DOHH2 (cell line): ENCODE data around the gene SYCN.

Experiments
- H3F3A ChIP-seq: fragments of 200-600 bp; sonication (generic), shearing (Covaris generic); 2 replicates; pipeline ENCODE4 v1.6.0; 2016; ENCODE audit warnings: antibody characterized with exemption, mild to moderate bottlenecking; ENCODE audit not compliant: control insufficient read depth, insufficient read depth
- H3K27ac ChIP-seq: fragments of 200-600 bp; sonication (generic); 2 replicates; pipeline ENCODE4 v1.5.1; 2014; ENCODE audit warnings: low read depth, mild to moderate bottlenecking, low read length, moderate library complexity
- H3K27me3 ChIP-seq: fragments of 200-600 bp; sonication (generic); 2 replicates; pipeline ENCODE4 v1.6.1; 2014; ENCODE audit warnings: mild to moderate bottlenecking, low read length, mixed read lengths; ENCODE audit not compliant: control insufficient read depth
- H3K36me3 ChIP-seq: fragments of 200-600 bp; sonication (generic); 2 replicates; pipeline ENCODE4 v1.6.1; 2014; ENCODE audit warnings: mild to moderate bottlenecking, low read length, moderate library complexity, mixed read lengths; ENCODE audit not compliant: control insufficient read depth
- H3K4me1 ChIP-seq: fragments of 200-600 bp; sonication (generic); 2 replicates; pipeline ENCODE4 v1.6.1; 2014; ENCODE audit warnings: mild to moderate bottlenecking, low read length, mixed read lengths; ENCODE audit not compliant: control insufficient read depth
- H3K4me2 ChIP-seq: fragments of 200-600 bp; sonication (generic); 2 replicates; pipeline ENCODE4 v1.6.0; 2014; ENCODE audit warnings: mild to moderate bottlenecking, low read length, moderate library complexity
- H3K4me3 ChIP-seq: fragments of 200-600 bp; sonication (generic); 2 replicates; pipeline ENCODE4 v1.5.1; 2014; ENCODE audit warnings: mild to moderate bottlenecking, low read length, mixed read lengths
- H3K79me2 ChIP-seq: fragments of 200-600 bp; sonication (generic); 2 replicates; pipeline ENCODE4 v1.6.1; 2014; ENCODE audit warnings: mild to moderate bottlenecking, low read length, mixed read lengths; ENCODE audit not compliant: control insufficient read depth
- H3K9me2 ChIP-seq: fragments of 200-600 bp; sonication (generic); replicated peaks from 2 replicates; pipeline ENCODE4 v1.6.1; 2014; ENCODE audit warnings: mild to moderate bottlenecking, low read length, mixed read lengths; ENCODE audit not compliant: control insufficient read depth
- H3K9me3 ChIP-seq: fragments of 200-600 bp; sonication (generic); 2 replicates; pipeline ENCODE4 v1.6.1; 2014; ENCODE audit warnings: antibody characterized with exemption, low read length, mixed read lengths; ENCODE audit not compliant: control insufficient read depth, insufficient read depth
- H4K20me1 ChIP-seq: fragments of 200-600 bp; sonication (generic); 2 replicates; pipeline ENCODE4 v1.6.0; 2014; ENCODE audit warnings: low read depth, mild to moderate bottlenecking, antibody characterized with exemption, low read length, moderate library complexity; ENCODE audit not compliant: control insufficient read depth, insufficient read depth
- EZH2phosphoT487 ChIP-seq: fragments of 200-600 bp; sonication (generic); IDR thresholded peaks from 2 replicates; pipeline ENCODE4 v1.6.1; 2017; ENCODE audit warnings: borderline replicate concordance, mild to moderate bottlenecking, antibody characterized with exemption, low read length, moderate library complexity, mixed read lengths
- TF ChIP-seq, protein P1 (sequence below): fragments of 200-600 bp; sonication (generic); IDR thresholded peaks from one replicate; pipeline ENCODE4 v1.5.1; 2014; ENCODE audit warnings: antibody characterized with exemption, mild to moderate bottlenecking, low read depth, low read length; ENCODE audit not compliant: poor library complexity, severe bottlenecking

SYCN gene

DNA sequence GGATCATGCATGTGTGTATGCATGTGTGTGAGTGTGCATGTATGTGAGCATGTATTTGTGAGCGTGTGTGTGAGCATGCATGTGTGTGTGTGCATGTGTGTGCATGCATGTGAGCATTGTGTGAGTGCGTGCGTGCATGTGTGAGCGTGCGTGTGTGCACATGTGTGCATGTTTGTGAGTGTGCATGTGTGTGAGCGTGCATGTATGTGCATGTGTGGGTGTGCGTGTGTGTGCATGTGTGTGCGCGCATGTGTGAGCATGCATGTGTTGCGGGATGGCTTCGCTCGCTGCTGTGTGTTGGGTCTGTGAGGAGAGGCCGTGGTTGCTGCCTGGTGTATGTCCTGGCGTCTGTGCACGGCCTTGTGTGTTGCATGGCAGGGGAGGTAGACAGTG is 46.1 kb downstream of the SYCN start:
- Histone ChIP-seq H3K27ac (no peak overlapping the region), H3K4me1 (no peaks in the 10 kb centered on the region), H3K4me3 (no peak overlapping the region), H4K20me1 (no peaks in the 10 kb centered on the region), H3K4me2 (no peak overlapping the region), H3K36me3 (no peaks in the 10 kb centered on the region), H3K79me2 (0 out of 2 replicates have a peak, but pooled peaks cover 5% of the 10 kb centered on the region), H3F3A (no peaks in the 10 kb centered on the region), H3K27me3 (no peaks in the 10 kb centered on the region), H3K9me2 (no peaks in the 10 kb centered on the region), H3K9me3 (no peaks in the 10 kb centered on the region)
- no peak for TF ChIP-seq EZH2phosphoT487
- TF ChIP-seq, protein P1, sequence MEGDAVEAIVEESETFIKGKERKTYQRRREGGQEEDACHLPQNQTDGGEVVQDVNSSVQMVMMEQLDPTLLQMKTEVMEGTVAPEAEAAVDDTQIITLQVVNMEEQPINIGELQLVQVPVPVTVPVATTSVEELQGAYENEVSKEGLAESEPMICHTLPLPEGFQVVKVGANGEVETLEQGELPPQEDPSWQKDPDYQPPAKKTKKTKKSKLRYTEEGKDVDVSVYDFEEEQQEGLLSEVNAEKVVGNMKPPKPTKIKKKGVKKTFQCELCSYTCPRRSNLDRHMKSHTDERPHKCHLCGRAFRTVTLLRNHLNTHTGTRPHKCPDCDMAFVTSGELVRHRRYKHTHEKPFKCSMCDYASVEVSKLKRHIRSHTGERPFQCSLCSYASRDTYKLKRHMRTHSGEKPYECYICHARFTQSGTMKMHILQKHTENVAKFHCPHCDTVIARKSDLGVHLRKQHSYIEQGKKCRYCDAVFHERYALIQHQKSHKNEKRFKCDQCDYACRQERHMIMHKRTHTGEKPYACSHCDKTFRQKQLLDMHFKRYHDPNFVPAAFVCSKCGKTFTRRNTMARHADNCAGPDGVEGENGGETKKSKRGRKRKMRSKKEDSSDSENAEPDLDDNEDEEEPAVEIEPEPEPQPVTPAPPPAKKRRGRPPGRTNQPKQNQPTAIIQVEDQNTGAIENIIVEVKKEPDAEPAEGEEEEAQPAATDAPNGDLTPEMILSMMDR, result no peak

DNA sequence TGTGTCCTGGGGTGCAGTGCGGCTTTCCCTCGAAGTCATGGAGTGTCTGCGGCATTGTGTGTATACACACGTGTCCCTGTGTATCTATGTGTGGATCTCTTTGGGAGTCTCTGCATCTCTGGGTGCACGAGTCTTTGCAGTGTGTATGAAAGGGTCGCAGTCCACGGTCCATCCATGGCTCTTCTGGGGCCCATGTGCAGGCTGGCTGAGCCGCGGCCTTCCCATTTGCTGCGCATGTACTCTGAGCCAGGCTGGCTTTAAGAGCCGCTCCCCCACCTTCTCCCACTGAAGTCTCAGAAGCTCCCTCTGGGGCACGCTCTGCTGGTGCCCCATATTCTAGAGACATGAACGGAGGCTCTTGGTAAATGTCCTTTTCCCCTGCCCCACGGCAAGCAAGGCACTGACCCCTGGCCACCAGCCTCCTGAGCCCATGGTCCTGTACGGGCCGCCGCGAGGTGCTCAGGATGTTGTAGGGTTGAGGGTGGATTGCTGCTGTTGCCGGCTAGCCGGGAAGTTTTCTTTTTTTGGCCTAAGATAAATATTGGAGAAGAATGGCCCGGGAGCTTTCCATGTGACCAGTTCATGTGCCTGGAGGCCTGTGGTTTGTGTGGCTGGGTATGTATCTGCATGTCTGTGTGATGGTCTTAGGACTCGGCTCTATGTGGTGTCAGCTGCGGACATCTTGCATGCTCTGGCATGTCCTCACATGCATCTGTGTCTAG is 46.6 kb downstream of the SYCN start:
- Histone ChIP-seq H3K27ac (no peak overlapping the region), H3K4me2 (no peak overlapping the region), H3K9me3 (no peaks in the 10 kb centered on the region), H3K9me2 (no peaks in the 10 kb centered on the region), H3K36me3 (no peaks in the 10 kb centered on the region), H3K4me1 (no peaks in the 10 kb centered on the region), H4K20me1 (no peaks in the 10 kb centered on the region), H3F3A (no peaks in the 10 kb centered on the region), H3K27me3 (no peaks in the 10 kb centered on the region), H3K4me3 (no peak overlapping the region), H3K79me2 (0 out of 2 replicates have a peak, but pooled peaks cover 5% of the 10 kb centered on the region)
- no peak for TF ChIP-seq EZH2phosphoT487
- TF ChIP-seq, protein P1, result no peak

DNA sequence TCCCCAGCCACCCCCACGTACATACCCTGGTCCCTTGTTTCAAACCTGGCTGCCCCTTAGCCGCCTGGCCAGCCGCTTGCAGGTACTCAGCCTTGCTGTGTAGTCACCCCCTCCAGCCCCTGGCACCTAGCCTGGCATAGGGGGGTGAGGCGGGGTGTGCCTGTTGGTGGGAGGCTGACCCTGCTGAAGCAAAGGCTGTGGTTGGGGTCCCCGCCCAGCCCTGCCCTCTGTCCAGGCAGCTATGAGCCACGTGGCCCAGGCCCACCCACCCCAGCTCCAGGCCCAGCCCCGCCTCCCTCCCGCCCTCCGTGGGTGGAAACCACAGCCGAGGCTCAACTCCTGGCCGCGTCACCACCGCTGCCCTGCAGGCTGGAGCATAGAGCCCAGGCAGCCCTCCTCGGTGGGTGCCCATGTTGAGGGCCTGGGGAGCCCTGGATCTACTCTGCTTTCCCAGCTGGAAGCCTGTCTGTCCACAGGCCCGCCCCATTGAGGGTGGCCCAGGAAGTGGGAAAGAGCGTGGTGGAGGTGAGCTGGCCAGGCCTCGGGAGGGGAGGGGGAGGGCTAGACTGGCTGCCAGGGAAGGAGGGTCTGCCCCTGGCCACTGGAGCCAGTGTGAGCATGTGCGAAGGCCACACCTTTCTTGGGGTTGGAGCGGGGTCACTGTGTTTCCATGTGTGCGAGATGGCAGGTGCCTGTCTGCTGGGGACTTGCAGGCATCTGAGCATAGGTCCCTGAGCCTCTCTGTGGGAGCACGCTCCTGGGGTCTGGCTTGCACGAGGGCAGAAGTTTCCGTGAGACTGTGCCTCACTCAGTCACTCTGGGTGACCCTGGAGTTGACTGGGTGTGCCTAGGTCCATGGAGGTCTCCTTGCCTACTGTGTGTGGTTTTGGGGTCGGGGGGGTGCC is 47.5 kb downstream of the SYCN start:
- 0 out of 2 replicates have a peak, but pooled peaks cover 5% of the 10 kb centered on the region for H3K79me2 ChIP-seq
- no peaks in the 10 kb centered on the region for H3K27me3 ChIP-seq
- no peaks in the 10 kb centered on the region for H3K9me2 ChIP-seq
- TF ChIP-seq EZH2phosphoT487, result no peak
- TF ChIP-seq, protein P1, result no peak
- H3K4me2 ChIP-seq, result no peak overlapping the region
- no peaks in the 10 kb centered on the region for H3K36me3 ChIP-seq
- H3K9me3 ChIP-seq, result no peaks in the 10 kb centered on the region
- H3F3A ChIP-seq, result no peaks in the 10 kb centered on the region
- no peaks in the 10 kb centered on the region for H3K4me1 ChIP-seq
- H3K27ac ChIP-seq, result no peak overlapping the region
- H4K20me1 ChIP-seq, result no peaks in the 10 kb centered on the region
- no peak overlapping the region for H3K4me3 ChIP-seq
